Hematopoietic multipotent progenitor cell treated with erythropoietin and hydrocortisone succinate and interleukin-3 and kit ligand, for 4 days (in vitro differentiated cells): ENCODE data around the gene RAB3IP.

Experiments used
- DNase-seq: peaks from one replicate; pipeline ENCODE4 v3.0.0-alpha.2; 2015

Gene RAB3IP

GRCh38 chr12:69738351-69739286 lies at the start of gene RAB3IP:
Gene RAB3IP (plus strand): TSS chr12:69738860. CDS start chr12:69755409, 16,549 bp downstream.
- peak; percentile 94 for DNase-seq

- DNase-seq, result peak; percentile 12
Measured at GRCh38 chr12:69689638-69690037, 49.0 kb upstream of the RAB3IP start.

GRCh38 chr12:69694123-69694522 lies 44.5 kb upstream of the RAB3IP start:
- no peak for DNase-seq

- no peak for DNase-seq
Measured at GRCh38 chr12:69698054-69698453, 40.6 kb upstream of the RAB3IP start.

- DNase-seq, result no peak
Measured at GRCh38 chr12:69698769-69699540, 39.7 kb upstream of the RAB3IP start, which contains the start of gene BEST3. Gene BEST3 (minus strand): TSS chr12:69699303. CDS start chr12:69697798, 1,505 bp downstream.

- no peak for DNase-seq
Measured at GRCh38 chr12:69701826-69702225, 36.8 kb upstream of the RAB3IP start.

- DNase-seq, result no peak
Measured at GRCh38 chr12:69703146-69703642, 35.5 kb upstream of the RAB3IP start.

- DNase-seq, result no peak
Measured at GRCh38 chr12:69704357-69704756, 34.3 kb upstream of the RAB3IP start.

- DNase-seq, result no peak
Measured at GRCh38 chr12:69708649-69709048, 30.0 kb upstream of the RAB3IP start.

- no peak for DNase-seq
Measured at GRCh38 chr12:69712826-69713225, 25.8 kb upstream of the RAB3IP start.

GRCh38 chr12:69714542-69714941 lies 24.1 kb upstream of the RAB3IP start:
- DNase-seq, result no peak

- DNase-seq, result no peak
Measured at GRCh38 chr12:69719336-69720316, 19.0 kb upstream of the RAB3IP start.

- no peak for DNase-seq
Measured at GRCh38 chr12:69720750-69721149, 17.9 kb upstream of the RAB3IP start.

- no peak for DNase-seq
Measured at GRCh38 chr12:69726922-69727321, 11.7 kb upstream of the RAB3IP start.

GRCh38 chr12:69732088-69732487 lies 6.6 kb upstream of the RAB3IP start:
- DNase-seq, result no peak

GRCh38 chr12:69733638-69734037 lies 5.0 kb upstream of the RAB3IP start:
- DNase-seq, result no peak

GRCh38 chr12:69739287-69740191 lies 879 bp downstream of the RAB3IP start:
- DNase-seq, result peak; percentile 79

GRCh38 chr12:69744109-69744508 lies 5.4 kb downstream of the RAB3IP start:
- no peak for DNase-seq

GRCh38 chr12:69751476-69751875 lies 12.8 kb downstream of the RAB3IP start:
- no peak for DNase-seq

GRCh38 chr12:69755302-69755701 lies 16.6 kb downstream of the RAB3IP start:
- no peak for DNase-seq

GRCh38 chr12:69756088-69756755 lies 17.6 kb downstream of the RAB3IP start:
- DNase-seq, result no peak
